GM08714 (cell line): ENCODE results near the gene SHLD2.
"Not testable (repeated sequence)": the region's sequence is repeated elsewhere in the genome, so short reads cannot be mapped to it uniquely, and the experiment has no call there.

Source experiments
- H3K4me3 ChIP-seq: fragments of 200-500 bp; sonication (Bioruptor generic); 2 replicates; pipeline ENCODE4 v1.5.1; 2014; ENCODE audit warnings: mild to moderate bottlenecking, low read length, inconsistent platforms
- ZNF274 ChIP-seq: IDR thresholded peaks from 2 replicates; pipeline ENCODE4 v1.6.1; 2012; ENCODE audit warnings: mild to moderate bottlenecking, low read depth, low read length

SHLD2 gene

GRCh38 chr10:87094373-87095235 lies at the start of gene SHLD2, which contains the start of gene GLUD1:
Gene SHLD2 (plus strand): TSS chr10:87095206. CDS start chr10:87151355, 56,149 bp downstream.
Gene GLUD1 (minus strand): TSS chr10:87094843. CDS start chr10:87094769, 74 bp downstream.
- peak within 1 kb of the TSS; percentile 96 for H3K4me3 ChIP-seq
- TF ChIP-seq ZNF274, result no peak

GRCh38 chr10:87045434-87045938 lies 49.5 kb upstream of the SHLD2 start:
- H3K4me3 ChIP-seq, result no peak overlapping the region
- no peak for TF ChIP-seq ZNF274

- H3K4me3 ChIP-seq, result no peak overlapping the region
- no peak for TF ChIP-seq ZNF274
Observed at GRCh38 chr10:87053111-87053510, 41.9 kb upstream of the SHLD2 start.

GRCh38 chr10:87053577-87054181 lies 41.3 kb upstream of the SHLD2 start:
- no peak for TF ChIP-seq ZNF274
- no peak overlapping the region for H3K4me3 ChIP-seq

- no peak for TF ChIP-seq ZNF274
- H3K4me3 ChIP-seq, result no peak overlapping the region
Observed at GRCh38 chr10:87054373-87055295, 40.4 kb upstream of the SHLD2 start.

- no peak for TF ChIP-seq ZNF274
- H3K4me3 ChIP-seq, result no peak overlapping the region
Observed at GRCh38 chr10:87058171-87058570, 36.8 kb upstream of the SHLD2 start.

GRCh38 chr10:87059401-87059800 lies 35.6 kb upstream of the SHLD2 start:
- TF ChIP-seq ZNF274, result no peak
- H3K4me3 ChIP-seq, result no peak overlapping the region

- TF ChIP-seq ZNF274, result no peak
- no peak overlapping the region for H3K4me3 ChIP-seq
Observed at GRCh38 chr10:87060280-87060928, 34.6 kb upstream of the SHLD2 start.

GRCh38 chr10:87064651-87065050 lies 30.4 kb upstream of the SHLD2 start:
- no peak for TF ChIP-seq ZNF274

GRCh38 chr10:87066178-87066577 lies 28.8 kb upstream of the SHLD2 start:
- no peak for TF ChIP-seq ZNF274
- no peak overlapping the region for H3K4me3 ChIP-seq

More at GRCh38 chr10:87064651-87065050, 30.4 kb upstream of the SHLD2 start:
- H3K4me3 ChIP-seq, result no peak overlapping the region

GRCh38 chr10:87066865-87067264 lies 28.1 kb upstream of the SHLD2 start:
- TF ChIP-seq ZNF274, result no peak
- no peak overlapping the region for H3K4me3 ChIP-seq

- H3K4me3 ChIP-seq, result no peak overlapping the region
- TF ChIP-seq ZNF274, result no peak
Observed at GRCh38 chr10:87068281-87068680, 26.7 kb upstream of the SHLD2 start.

GRCh38 chr10:87072449-87072848 lies 22.6 kb upstream of the SHLD2 start:
- no peak overlapping the region for H3K4me3 ChIP-seq
- no peak for TF ChIP-seq ZNF274

- H3K4me3 ChIP-seq, result not testable (repeated sequence)
Observed at GRCh38 chr10:87076421-87076820, 18.6 kb upstream of the SHLD2 start.
